NCI-H526 treated with DMSO at 0.1 percent for 48 hours (cell line): ENCODE data around the gene MAN1A2.
A peak's percentile ranks its signal among the peaks of the same experiment; 100 is the strongest.
"Not testable (repeated sequence)": the region's sequence is repeated elsewhere in the genome, so short reads cannot be mapped to it uniquely, and the experiment has no call there.

Experiments used
- DNase-seq: peaks from one replicate; lab custom pipeline; 2025; lab: John Stamatoyannopoulos, UW

Gene MAN1A2

DNA sequence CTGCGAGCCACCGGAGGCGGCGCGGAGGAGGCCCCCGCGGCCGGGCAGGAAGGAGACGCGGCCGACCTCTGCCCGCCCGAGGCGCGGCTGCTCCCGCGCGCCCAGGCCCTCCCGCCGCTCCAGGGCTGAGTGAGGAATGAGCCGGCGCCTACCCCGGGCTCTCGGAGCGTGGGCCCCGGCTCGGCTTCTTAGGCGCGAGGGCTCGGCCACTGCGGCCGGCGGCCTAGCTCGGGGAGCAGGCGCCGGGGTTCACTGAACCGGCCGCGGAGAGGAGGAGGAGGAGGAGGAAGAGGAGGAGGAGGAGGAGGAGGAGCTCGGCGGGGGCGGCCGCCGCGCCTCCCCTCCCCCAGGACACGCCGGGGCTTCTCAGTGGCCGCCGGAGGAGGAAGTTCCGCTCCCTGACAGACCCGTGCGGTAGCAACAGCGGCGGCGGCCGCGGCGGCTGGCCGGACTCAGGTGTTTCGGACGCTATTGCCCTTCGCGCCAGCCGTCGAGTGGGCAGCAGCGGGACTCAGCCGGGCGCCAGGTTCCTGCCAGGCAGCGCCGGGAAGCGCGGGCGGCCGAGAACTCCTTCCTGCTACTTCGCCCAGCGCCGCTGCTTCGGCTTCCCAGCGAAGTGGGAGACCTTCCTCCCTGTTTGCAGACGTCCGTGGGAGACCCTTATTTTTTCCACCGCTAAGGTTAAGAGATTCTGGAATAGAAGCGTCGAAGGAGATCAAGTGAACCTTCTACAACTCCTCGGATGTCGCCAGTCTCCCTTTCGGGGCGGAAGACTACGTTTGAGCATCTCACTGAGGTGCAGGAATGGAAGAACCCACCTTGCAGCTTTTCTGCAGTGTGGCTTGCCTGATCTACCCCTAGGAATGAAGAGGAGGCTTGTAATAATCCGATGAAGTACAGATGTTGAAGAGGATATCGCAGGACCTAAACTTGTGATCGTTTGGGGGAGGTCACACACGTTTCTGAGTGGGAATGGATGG, at the start of gene MAN1A2:
TSS of gene MAN1A2 (plus strand) at position 404 of the 980 bp plus-strand sequence. CDS start 735 bp downstream, outside the sequence.
- peak; percentile 70 for DNase-seq

- DNase-seq = no peak
Measured at GRCh38 chr1:117318011-117318410, 49.2 kb upstream of the MAN1A2 start.

DNA sequence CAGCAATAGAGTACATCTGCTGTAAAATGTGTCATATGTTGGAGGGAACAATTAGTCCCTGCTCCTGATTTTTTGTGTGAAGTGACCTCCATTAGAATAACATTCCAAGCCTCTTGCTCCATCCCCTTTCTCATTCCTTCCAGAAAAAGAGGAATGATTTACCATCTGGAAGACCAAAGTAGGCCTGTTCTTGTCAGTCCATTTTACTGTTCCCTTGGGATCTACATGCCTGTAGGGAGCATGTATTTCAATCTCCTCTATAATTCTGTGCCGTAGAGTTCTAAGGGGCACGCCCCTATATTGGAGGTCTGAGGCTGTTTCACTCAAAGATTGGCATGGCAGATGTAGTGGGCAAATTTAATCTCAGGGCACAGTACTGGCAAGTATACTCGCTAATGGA, 48.8 kb upstream of the MAN1A2 start:
- no peak for DNase-seq

GRCh38 chr1:117320515-117320914, 46.7 kb upstream of the MAN1A2 start:
- DNase-seq = no peak

DNA sequence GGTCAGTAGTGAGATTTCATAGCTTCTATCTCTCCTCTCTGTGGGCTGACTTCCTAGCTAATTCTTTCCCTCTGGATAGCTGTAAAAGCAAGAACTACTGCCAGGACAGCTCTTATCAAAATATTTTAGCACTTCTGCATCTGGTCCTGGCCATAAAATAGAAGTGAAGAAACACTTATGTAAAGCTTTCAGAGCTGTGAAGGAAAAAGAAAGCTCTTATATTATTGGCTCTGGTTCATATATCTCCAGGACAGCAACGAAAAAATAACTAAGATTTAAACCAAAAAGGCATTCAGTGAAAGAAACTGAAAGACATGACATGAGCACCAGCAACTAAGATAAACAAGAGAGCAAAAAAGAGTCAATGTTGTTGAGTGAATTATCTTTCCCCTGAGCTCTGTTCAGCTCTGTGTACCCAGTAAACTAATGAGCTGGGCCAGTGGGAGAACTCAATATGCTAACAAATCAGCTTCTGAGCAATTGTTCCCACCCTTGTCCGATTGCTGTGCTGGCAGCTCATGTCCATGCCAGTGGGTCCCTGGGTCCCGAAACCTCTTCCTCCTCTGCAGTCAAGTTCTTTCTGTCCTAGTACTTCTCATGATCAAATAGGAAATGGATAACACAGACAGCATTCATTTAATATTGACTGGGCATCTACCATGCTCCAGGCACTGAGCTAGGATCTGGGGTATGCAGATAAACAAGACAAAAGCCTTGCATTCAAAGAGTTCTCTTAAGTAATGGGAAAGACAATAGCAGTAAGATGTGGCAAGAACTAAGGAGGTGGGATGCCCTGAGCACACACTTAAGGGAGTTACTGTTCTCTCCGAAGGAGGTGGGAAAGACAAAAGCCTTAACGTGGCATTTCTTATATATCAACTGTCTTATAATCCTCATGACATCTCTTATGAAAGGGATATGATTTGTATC, 45.3 kb upstream of the MAN1A2 start:
- DNase-seq = no peak

- DNase-seq = no peak
Measured at GRCh38 chr1:117324357-117324756, 42.9 kb upstream of the MAN1A2 start.

GRCh38 chr1:117326035-117326434, 41.2 kb upstream of the MAN1A2 start:
- not testable (repeated sequence) for DNase-seq

GRCh38 chr1:117327011-117327410, 40.2 kb upstream of the MAN1A2 start:
- no peak for DNase-seq

- no peak for DNase-seq
Measured at GRCh38 chr1:117335376-117336086, 31.7 kb upstream of the MAN1A2 start.

DNA sequence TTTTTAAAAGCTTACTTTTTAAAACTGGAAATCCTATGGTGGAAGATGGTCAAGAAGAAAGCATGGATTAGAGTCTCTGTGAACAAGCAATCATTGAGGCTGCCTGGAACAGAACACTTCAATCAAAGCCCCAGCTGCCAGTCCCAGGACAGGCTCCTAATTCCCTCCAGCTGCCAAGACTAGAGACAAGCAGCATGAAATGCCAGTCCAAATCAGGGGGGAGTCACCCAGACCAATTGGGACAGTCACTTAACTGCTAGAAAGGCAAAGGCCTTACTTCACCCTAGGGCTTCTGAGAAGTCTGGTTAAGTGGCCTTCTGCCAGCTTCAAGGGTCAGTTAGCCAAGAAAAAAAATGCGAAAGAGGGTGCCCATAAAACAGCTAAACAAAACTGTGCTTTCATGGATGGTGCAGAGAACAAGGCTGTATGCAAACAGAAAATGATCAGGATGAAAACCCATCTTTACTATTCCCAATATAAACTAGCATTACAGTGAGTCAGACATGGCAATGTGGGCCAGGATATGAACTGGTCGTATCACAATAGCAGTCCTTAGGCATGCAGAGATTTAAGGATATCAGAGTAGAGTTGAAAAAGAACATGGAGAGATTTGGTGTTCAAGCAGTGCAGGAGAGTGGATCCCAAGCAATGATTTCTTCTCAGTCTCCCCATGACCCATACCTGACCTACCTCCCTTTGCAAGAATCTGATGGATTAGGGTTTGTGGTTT, 31.0 kb upstream of the MAN1A2 start:
- DNase-seq = no peak

GRCh38 chr1:117339866-117340700, 27.2 kb upstream of the MAN1A2 start:
- peak; percentile 96 for DNase-seq

DNA sequence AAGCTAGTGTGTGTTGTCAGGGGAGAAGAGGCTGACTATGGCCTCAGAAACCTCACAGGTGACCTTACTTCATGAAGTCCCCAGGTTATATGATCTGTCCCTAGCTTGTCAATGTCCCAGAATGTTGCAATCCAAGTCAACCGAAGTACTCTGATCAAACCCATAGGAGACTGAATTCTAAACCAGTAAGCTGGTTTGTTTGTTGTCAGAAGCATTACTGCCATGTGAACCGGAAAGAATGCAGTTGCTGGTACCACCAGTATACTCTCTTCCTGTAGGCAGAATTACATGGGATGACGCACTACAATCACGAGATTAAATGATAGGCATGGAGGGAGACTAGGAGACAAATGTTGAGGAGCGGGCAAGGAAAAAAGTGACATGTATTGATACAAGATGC, 26.1 kb upstream of the MAN1A2 start:
- no peak for DNase-seq

GRCh38 chr1:117342397-117342796, 24.9 kb upstream of the MAN1A2 start:
- no peak for DNase-seq

- DNase-seq = no peak
Measured at GRCh38 chr1:117346206-117346928, 20.9 kb upstream of the MAN1A2 start.

GRCh38 chr1:117347907-117348306, 19.3 kb upstream of the MAN1A2 start:
- no peak for DNase-seq

- not testable (repeated sequence) for DNase-seq
Measured at GRCh38 chr1:117352695-117353094, 14.6 kb upstream of the MAN1A2 start.

- not testable (repeated sequence) for DNase-seq
Measured at GRCh38 chr1:117357833-117358603, 9.2 kb upstream of the MAN1A2 start.

DNA sequence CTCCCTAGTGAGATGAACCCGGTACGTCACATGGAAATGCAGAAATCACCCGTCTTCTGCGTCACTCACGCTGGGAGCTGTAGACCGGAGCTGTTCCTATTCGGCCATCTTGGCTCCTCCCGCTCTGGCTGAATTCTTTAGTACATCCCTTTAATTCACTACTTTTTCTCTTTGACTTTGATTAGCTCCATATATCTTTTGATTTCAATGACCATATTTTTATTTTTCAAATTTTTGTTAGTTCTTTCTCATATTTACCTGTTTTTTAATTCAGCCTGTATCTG, 8.7 kb upstream of the MAN1A2 start:
- peak; percentile 27 for DNase-seq
